Neural cell (in vitro differentiated cells): ENCODE data around the gene TBX4. TPM values are rescaled to one million over a fixed set of nuclear protein-coding genes. Genes with fewer than 3 reads are reported as not detected.
"Not testable (repeated sequence)": the region's sequence is repeated elsewhere in the genome, so short reads cannot be mapped to it uniquely, and the experiment has no call there.

Experiments
- H2AFZ ChIP-seq: fragments of 200-600, 300-800 bp; sonication (generic), shearing (Covaris generic); 2 replicates; pipeline ENCODE4 v1.6.0; 2014; ENCODE audit warnings: low read depth, mild to moderate bottlenecking, antibody characterized with exemption, low read length, moderate library complexity
- H3F3A ChIP-seq: fragments of 200-600 bp; shearing (Covaris generic); 2 replicates; pipeline ENCODE4 v1.6.1; 2016; ENCODE audit warnings: mild to moderate bottlenecking, moderate library complexity, mixed read lengths, antibody characterized with exemption, low read length; ENCODE audit not compliant: insufficient read depth, poor library complexity, severe bottlenecking
- H3K27ac ChIP-seq: fragments of 200-600, 300-800 bp; sonication (generic), shearing (Covaris generic); 2 replicates; pipeline ENCODE4 v1.5.1; 2014; ENCODE audit warnings: mild to moderate bottlenecking, low read length, moderate library complexity
- H3K27me3 ChIP-seq: fragments of 300-800, 200-600 bp; sonication (generic), shearing (Covaris generic); 2 replicates; pipeline ENCODE4 v1.6.0; 2014; ENCODE audit warnings: mild to moderate bottlenecking, low read depth, low read length, moderate library complexity; ENCODE audit not compliant: insufficient read depth
- H3K36me3 ChIP-seq: fragments of 300-800, 200-600 bp; sonication (generic), shearing (Covaris generic); 2 replicates; pipeline ENCODE4 v1.5.1; 2014; ENCODE audit warnings: mild to moderate bottlenecking, antibody characterized with exemption, low read length, moderate library complexity; ENCODE audit not compliant: insufficient read depth
- H3K4me2 ChIP-seq: fragments of 300-800, 200-600 bp; sonication (generic), shearing (Covaris generic); 2 replicates; pipeline ENCODE4 v1.6.0; 2014; ENCODE audit warnings: mild to moderate bottlenecking, low read length
- H3K4me3 ChIP-seq: fragments of 300-800, 200-600 bp; sonication (generic), shearing (Covaris generic); 2 replicates; pipeline ENCODE4 v1.5.1; 2014; ENCODE audit warnings: mild to moderate bottlenecking, low read length, moderate library complexity
- H3K79me2 ChIP-seq: fragments of 200-600 bp; shearing (Covaris generic); replicated peaks from 2 replicates; pipeline ENCODE4 v1.6.0; 2014; ENCODE audit warnings: mild to moderate bottlenecking, low read length, moderate library complexity; ENCODE audit not compliant: insufficient read depth
- H3K9ac ChIP-seq: fragments of 300-800, 200-600 bp; sonication (generic), shearing (Covaris generic); 2 replicates; pipeline ENCODE4 v1.6.1; 2016; ENCODE audit warnings: mild to moderate bottlenecking, low read length, mixed read lengths
- H3K9me2 ChIP-seq: fragments of 200-600 bp; shearing (Covaris generic); 2 replicates; pipeline ENCODE4 v1.6.1; 2016; ENCODE audit warnings: mild to moderate bottlenecking, low read length, mixed read lengths; ENCODE audit not compliant: insufficient read depth
- H3K9me3 ChIP-seq: fragments of 200-600, 300-800 bp; sonication (generic), shearing (Covaris generic); 2 replicates; pipeline ENCODE4 v1.6.1; 2016; ENCODE audit warnings: mild to moderate bottlenecking, mixed run types, low read length, moderate library complexity, mixed read lengths
- H4K20me1 ChIP-seq: fragments of 200-600 bp; shearing (Covaris generic); 2 replicates; pipeline ENCODE4 v1.6.1; 2016; ENCODE audit warnings: mild to moderate bottlenecking, mixed run types; ENCODE audit not compliant: insufficient read depth
- EP300 ChIP-seq: fragments of 450-650 bp; conservative IDR thresholded peaks from 2 replicates; pipeline ENCODE4 v1.6.1; 2014; ENCODE audit warnings: antibody characterized with exemption, mild to moderate bottlenecking, moderate library complexity; ENCODE audit not compliant: poor library complexity, severe bottlenecking
- EZH2 ChIP-seq: fragments of 200-600, 300-800 bp; shearing (Covaris generic), sonication (generic); IDR thresholded peaks from 2 replicates; pipeline ENCODE4 v1.6.1; 2014; ENCODE audit warnings: antibody characterized with exemption, low read length, borderline replicate concordance, mild to moderate bottlenecking; ENCODE audit not compliant: insufficient read depth, poor library complexity, severe bottlenecking
- MXI1 ChIP-seq: fragments of 450-650 bp; conservative IDR thresholded peaks from 2 replicates; pipeline ENCODE4 v1.6.1; 2014; ENCODE audit warnings: antibody characterized with exemption, mild to moderate bottlenecking; ENCODE audit not compliant: poor library complexity, severe bottlenecking
- POLR2AphosphoS5 ChIP-seq: IDR thresholded peaks from 2 replicates; pipeline ENCODE4 v1.6.1; 2012
- RAD21 ChIP-seq: fragments of 450-650 bp; conservative IDR thresholded peaks from 2 replicates; pipeline ENCODE4 v1.6.1; 2014; ENCODE audit warnings: antibody characterized with exemption, mild to moderate bottlenecking, moderate library complexity
- SMC3 ChIP-seq: fragments of 450-650 bp; conservative IDR thresholded peaks from 2 replicates; pipeline ENCODE4 v1.6.1; 2014; ENCODE audit warnings: antibody characterized with exemption, mild to moderate bottlenecking, moderate library complexity; ENCODE audit not compliant: poor library complexity
- TAF1 ChIP-seq: IDR thresholded peaks from 2 replicates; pipeline ENCODE4 v1.6.1; 2012; ENCODE audit warnings: low read depth
- polyA plus RNA-seq: library from polyadenylated mRNA; depleted of rRNA; stranded (reverse); fragments of >200 nt; gene quantifications from 2 replicates; pipeline ENCODE4 v1.2.3, GENCODE V29; 2014
- TF ChIP-seq, protein P1 (sequence below): IDR thresholded peaks from 2 replicates; pipeline ENCODE4 v1.6.1; 2012; ENCODE audit warnings: borderline replicate concordance
- TF ChIP-seq, protein P2 (sequence below): fragments of 450-650 bp; IDR thresholded peaks from 2 replicates; pipeline ENCODE4 v1.5.1; 2014; ENCODE audit warnings: antibody characterized with exemption, mild to moderate bottlenecking, moderate library complexity; ENCODE audit not compliant: poor library complexity, severe bottlenecking

TBX4 gene
- polyA plus RNA-seq, 1 donor from 2014 or later, result not detected

DNA sequence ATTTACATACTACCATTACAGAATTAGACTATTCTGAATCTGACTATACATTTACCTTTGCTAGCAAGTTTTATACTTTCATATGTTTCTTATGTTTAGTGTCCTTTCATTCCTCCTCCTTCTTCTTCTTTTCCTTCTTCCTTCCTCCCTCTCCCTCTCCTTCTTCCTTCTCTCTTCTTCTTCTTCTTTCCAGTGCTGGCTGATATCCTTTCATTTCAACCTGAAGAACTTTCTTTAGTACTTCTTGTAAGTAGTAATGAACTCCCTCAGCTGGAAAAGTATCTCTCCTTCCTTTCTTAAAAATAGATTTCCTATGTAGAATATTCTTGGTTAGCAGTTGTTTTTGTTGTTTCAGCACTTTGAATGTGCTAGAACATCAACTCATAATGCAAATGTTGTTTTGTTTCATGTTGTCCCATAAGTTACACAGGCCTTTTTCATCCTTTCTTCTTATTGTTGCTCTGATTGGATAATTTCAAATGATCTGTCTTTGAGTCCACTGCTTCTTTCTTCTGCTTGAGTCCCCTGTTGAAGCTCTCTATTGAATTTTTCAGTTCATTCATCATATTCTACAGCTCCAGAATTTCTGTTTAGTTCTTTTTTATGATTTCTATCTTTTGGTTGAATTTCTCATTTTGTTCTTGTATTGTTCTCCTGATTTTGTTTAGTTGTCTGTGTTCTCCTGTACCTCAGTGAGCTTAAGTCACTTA lies 15.1 kb upstream of the TBX4 start:
- Histone ChIP-seq H3K79me2 (no peaks in the 10 kb centered on the region), H2AFZ (no peak overlapping the region), H4K20me1 (no peaks in the 10 kb centered on the region), H3K9me3 (peaks cover 3% of the 10 kb centered on the region), H3K27me3 (no peaks in the 10 kb centered on the region), H3K36me3 (no peaks in the 10 kb centered on the region), H3F3A (no peaks in the 10 kb centered on the region), H3K4me2 (no peak overlapping the region), H3K9me2 (no peaks in the 10 kb centered on the region), H3K27ac (no peak overlapping the region), H3K9ac (no peak overlapping the region), H3K4me3 (no peak overlapping the region)
- no peak for TF ChIP-seq SMC3
- TF ChIP-seq, protein P1, sequence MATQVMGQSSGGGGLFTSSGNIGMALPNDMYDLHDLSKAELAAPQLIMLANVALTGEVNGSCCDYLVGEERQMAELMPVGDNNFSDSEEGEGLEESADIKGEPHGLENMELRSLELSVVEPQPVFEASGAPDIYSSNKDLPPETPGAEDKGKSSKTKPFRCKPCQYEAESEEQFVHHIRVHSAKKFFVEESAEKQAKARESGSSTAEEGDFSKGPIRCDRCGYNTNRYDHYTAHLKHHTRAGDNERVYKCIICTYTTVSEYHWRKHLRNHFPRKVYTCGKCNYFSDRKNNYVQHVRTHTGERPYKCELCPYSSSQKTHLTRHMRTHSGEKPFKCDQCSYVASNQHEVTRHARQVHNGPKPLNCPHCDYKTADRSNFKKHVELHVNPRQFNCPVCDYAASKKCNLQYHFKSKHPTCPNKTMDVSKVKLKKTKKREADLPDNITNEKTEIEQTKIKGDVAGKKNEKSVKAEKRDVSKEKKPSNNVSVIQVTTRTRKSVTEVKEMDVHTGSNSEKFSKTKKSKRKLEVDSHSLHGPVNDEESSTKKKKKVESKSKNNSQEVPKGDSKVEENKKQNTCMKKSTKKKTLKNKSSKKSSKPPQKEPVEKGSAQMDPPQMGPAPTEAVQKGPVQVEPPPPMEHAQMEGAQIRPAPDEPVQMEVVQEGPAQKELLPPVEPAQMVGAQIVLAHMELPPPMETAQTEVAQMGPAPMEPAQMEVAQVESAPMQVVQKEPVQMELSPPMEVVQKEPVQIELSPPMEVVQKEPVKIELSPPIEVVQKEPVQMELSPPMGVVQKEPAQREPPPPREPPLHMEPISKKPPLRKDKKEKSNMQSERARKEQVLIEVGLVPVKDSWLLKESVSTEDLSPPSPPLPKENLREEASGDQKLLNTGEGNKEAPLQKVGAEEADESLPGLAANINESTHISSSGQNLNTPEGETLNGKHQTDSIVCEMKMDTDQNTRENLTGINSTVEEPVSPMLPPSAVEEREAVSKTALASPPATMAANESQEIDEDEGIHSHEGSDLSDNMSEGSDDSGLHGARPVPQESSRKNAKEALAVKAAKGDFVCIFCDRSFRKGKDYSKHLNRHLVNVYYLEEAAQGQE, result no peak
- TF ChIP-seq EZH2, result no peak
- TF ChIP-seq, protein P2, sequence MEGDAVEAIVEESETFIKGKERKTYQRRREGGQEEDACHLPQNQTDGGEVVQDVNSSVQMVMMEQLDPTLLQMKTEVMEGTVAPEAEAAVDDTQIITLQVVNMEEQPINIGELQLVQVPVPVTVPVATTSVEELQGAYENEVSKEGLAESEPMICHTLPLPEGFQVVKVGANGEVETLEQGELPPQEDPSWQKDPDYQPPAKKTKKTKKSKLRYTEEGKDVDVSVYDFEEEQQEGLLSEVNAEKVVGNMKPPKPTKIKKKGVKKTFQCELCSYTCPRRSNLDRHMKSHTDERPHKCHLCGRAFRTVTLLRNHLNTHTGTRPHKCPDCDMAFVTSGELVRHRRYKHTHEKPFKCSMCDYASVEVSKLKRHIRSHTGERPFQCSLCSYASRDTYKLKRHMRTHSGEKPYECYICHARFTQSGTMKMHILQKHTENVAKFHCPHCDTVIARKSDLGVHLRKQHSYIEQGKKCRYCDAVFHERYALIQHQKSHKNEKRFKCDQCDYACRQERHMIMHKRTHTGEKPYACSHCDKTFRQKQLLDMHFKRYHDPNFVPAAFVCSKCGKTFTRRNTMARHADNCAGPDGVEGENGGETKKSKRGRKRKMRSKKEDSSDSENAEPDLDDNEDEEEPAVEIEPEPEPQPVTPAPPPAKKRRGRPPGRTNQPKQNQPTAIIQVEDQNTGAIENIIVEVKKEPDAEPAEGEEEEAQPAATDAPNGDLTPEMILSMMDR, result no peak
- TF ChIP-seq POLR2AphosphoS5, result no peak
- TF ChIP-seq MXI1, result no peak
- no peak for TF ChIP-seq TAF1
- no peak for TF ChIP-seq RAD21
- no peak for TF ChIP-seq EP300

- no peak for TF ChIP-seq EP300
- TF ChIP-seq RAD21, result no peak
- TF ChIP-seq, protein P1, result no peak
- TF ChIP-seq POLR2AphosphoS5, result no peak
- TF ChIP-seq MXI1, result no peak
- TF ChIP-seq TAF1, result no peak
- Histone ChIP-seq H2AFZ (no peak overlapping the region), H3K4me3 (no peak overlapping the region), H4K20me1 (no peaks in the 10 kb centered on the region), H3F3A (no peaks in the 10 kb centered on the region), H3K36me3 (no peaks in the 10 kb centered on the region), H3K4me2 (no peak overlapping the region), H3K9ac (no peak overlapping the region), H3K27ac (no peak overlapping the region), H3K9me2 (no peaks in the 10 kb centered on the region), H3K27me3 (no peaks in the 10 kb centered on the region), H3K9me3 (peaks cover 3% of the 10 kb centered on the region), H3K79me2 (no peaks in the 10 kb centered on the region)
Observed at GRCh38 chr17:61440697-61441096, 11.5 kb upstream of the TBX4 start.

GRCh38 chr17:61441507-61441906 lies 10.7 kb upstream of the TBX4 start:
- H2AFZ ChIP-seq, H3K36me3 ChIP-seq, H4K20me1 ChIP-seq, H3K27ac ChIP-seq, H3K9ac ChIP-seq, H3K4me2 ChIP-seq, H3K9me2 ChIP-seq, H3K9me3 ChIP-seq, H3K4me3 ChIP-seq, H3K79me2 ChIP-seq, H3F3A ChIP-seq, H3K27me3 ChIP-seq: not testable (repeated sequence)
